Posterior cingulate gyrus (tissue), 11 donors: ENCODE measurements around the gene FADS3.

Experiments
- DNase-seq, 10 donors: peaks; one replicate each; pipeline versions ENCODE4 v3.0.0 to v3.0.0-alpha.2; 2020 to 2021; ENCODE audit warnings: mixed read lengths in 3 of 10
- intact Hi-C: fragments of 100-400 bp; cut with DNase I; formaldehyde crosslinking; loops from one replicate; pipeline ENCODE4 v1.15.1; 2023

FADS3 gene

DNA sequence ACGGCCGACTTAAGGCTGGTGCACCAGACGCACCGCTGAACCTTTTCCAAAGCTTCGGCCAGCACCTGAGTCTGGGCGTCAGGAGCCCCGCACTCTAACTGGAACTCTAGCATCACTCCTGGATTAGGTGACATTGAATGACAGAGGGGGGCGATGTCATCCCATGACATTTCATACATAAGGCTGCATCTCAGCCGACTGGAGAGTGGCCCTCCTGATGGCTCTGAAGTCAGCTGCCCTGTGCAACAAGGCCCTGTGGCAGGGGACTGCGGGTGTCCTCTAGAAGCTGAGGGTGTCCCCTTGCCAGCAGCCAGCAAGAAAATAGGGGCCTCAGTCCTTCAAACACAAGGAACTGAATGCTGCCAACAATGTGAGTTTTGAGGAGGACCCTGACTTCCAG lies 10.1 kb upstream of the FADS3 start:
- intact Hi-C loops = no loop called here
- no peak for DNase-seq

DNA sequence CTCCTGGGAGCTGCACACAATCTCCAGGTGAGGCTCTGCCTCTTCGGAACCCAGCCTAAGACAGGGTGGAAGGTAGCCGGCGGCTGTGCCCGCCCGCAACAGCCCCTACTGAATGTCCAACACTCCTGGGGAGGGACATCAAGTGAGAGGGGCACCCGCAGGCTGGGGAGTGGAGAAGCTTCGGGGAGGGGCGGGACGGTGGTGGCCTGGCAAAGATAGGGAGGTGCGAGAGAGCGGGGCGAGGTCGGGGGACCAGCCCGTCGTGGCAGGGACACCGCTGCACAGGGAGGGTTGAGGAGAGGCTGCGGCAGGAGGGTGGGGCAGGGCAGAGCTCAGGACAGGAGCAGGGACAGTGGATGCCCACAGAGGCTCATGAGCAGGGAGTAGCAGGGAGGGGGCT lies 8.9 kb upstream of the FADS3 start:
- intact Hi-C loops = no loop called here
- peak in 1 of 10 donors; percentile 77 for DNase-seq

DNA sequence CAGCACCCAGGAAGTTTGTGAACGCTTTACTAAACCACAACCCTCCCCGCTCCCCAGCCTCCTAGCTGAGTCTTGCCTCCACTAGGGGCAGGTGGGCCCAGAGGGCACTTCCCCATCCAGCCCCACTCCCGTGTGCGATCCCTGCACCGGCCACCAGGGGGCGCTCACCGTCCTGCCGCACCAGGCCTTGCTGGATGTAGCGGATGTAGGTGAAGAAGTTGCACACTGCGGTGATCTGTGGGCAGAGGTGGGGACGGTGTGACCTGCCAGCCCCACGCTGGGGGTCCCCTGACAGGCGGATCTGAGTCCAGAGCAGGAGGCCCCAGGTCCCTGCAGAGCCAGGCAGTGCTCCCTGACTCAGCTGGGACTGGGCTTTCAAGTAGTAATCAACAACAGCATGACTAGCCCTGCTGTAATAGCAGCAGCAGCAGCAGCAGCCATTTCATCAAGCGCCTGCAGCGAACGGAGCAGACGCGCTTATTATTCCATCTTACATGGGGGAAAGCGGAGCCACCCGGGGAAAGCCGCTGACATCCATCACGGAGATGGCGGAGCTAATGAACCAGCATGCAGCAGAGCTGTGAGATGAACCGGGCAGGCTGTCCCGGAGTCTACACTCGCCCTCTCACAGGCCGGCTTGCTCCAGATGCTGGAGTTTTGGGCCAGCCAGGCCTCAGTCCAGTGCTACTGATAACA lies 7.9 kb upstream of the FADS3 start:
- DNase-seq = peak; percentile 56 to 95 (median 80)
- intact Hi-C loops = loop anchor here (1.0 kb wide), 1 partner anchor 183 kb away; no protein-coding TSS in a partner anchor

DNA sequence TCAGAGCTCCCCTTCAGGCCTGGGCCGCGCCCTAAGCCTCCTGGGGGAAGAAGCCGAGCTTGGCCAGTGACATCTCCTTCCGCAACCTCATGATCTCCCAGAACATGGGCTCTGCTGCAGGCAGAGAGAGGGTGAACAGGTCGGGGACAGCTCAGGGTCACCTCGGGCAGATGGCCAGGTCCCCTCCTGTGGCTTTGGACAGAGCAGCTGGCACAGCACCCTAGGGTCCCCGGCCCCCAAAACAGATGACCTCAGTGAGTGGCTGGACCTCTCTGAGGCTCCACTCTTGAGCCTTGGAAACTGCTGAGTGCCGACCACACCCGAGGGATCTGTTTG lies 6.9 kb upstream of the FADS3 start:
- no peak for DNase-seq
- intact Hi-C loops = no loop called here

DNA sequence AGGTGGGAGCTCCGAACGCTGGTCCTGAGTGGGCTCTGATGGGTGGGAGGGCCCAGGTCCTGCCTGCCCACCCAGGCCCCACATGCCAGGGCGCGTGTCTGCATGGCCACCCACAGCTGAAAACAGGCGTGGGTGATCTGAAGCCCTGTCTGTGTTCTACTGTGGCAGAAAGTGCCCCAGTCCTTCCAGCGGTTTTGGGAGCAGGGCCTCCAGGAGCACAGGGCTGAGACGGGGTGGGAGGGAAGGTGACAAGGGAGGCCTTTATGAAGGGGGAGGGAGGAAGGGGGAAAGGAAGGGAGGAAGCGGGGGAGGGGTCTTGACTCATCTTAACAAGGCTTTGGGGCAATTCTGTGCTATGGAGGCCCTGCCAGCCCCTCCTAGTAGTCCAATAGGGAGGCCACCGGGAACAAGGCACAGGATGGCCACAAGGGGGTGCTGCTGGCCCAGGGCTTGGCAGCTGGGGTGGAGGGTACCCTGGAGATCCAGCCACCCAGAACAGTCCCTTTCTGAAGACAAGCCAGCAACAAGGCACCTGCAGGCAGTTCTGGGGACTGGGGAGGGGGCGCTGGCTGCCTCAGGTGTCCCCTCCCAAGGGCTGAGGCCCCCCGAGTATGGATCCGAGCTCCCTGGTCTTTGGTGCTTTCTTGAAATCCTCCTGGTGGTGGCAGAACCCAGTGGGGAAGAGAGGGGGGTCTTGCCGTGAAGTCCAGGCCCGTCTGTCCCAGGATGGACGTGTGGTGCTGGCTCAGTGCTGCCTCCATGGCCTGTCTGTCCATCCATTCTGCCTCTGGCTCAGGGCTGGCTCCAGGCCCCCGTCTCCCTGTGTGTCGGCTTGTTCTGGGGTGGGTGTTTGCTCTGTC lies 6.3 kb upstream of the FADS3 start:
- intact Hi-C loops = loop anchor here (1.0 kb wide), 2 partner anchors 50 to 211 kb away; no protein-coding TSS in a partner anchor
- DNase-seq = peak; percentile 59 to 97 (median 88)

DNA sequence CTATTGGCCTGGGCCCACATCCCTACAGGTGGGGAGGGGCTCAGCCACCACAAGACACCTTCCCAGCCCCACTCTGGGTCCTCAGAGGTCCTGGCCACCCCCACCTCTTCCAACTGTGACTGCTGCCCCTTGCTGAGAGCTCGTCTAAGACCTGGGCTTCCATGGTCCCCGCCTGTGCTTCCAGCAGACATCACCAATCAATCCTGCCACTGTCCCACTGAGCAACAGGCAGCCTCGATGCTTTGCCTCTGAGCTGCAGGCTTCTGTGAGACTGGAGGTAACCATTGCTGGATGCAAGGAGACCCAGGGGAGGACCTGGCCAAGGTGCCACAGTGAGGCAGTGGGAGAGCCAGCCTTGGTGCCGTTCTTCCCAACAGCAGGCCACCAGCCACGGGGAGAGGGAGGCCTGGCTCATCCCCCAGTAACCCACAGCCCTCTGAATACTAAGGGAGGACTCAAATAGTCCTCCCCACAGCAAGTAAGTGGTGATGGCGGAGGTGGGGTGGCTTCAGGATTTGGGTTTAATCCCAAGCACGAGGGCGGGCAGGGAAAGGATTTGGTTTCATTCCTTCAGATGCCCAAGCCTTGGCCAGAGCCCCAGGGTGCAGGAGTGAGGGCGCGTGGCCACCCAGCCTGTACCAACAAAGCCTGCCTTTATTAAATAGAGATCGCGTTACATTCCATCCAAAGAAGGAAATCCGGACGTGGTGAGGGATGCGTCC lies 5.5 kb upstream of the FADS3 start:
- no peak for DNase-seq
- intact Hi-C loops = loop anchor here (1.0 kb wide), 2 partner anchors 50 to 211 kb away; no protein-coding TSS in a partner anchor

DNA sequence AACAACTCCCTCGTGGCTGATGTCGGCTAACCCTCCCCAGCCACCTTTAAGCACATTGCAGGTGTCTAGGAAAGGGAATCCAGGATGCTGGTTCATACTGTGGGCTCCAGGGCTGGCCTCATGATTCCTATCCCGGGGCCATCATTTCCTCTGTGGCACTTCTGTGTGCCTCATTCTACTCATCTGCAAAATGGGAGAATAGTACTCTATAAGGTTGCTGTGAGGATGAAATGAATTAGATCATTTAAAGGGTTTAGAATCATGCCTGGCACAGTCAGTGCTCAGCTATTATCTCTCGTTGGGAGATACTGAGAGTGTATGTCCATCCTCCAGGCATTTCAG lies 4.3 kb upstream of the FADS3 start:
- DNase-seq = no peak
- intact Hi-C loops = no loop called here

DNA sequence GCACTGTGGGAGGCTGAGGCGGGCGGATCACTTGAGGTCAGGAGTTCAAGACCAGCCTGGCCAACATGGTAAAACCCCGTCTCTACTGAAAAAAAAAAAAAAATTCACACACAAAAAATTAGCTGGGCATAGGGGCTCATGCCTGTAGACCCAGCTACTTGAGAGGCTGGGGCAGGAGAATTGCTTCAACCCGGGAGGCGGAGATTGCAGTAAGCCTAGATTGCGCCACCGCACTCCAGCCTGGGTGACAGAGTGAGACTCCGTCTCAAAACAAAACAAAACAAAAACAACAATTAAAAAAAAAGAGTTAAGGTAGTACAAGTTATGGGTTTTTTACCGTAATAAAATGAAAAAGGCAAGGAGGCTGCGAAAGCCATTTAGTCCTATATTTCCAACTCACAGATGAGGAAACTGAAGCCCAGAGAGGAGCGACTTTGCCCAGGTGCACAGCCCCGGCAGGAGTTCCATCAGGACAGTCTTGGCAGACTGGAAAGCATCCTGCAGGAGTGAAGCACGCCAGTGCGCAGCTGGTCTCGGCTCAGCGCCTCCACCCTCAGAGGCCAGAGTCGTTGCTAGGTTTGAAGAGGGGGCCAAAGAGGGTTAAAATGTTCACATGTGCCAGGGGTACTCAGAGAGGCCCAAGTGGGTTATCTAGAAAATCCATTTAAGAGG lies 3.8 kb upstream of the FADS3 start:
- intact Hi-C loops = no loop called here

DNA sequence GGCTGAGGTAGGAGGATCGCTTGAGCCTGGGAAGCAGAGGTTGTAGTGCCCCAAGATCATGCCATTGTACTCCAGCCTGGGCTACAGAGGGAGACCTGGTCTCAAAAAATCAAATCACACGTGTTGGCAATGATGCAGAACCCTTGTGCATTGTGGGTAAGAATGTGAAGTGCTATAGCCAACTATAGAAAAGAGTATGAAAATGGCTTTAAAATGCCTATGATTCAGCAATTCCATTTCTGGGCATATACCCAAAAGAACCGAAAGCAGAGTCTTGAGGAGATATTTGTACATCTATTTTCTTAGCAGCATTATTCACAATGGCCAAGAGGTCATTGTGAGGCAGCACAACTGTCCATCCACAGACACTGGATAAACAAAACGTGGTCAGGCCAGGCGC lies 2.6 kb upstream of the FADS3 start:
- DNase-seq = no peak
- intact Hi-C loops = loop anchor here (5.0 kb wide), 1 partner anchor 77 kb away; the partner anchor contains the start of gene FADS1

More for the DNA sequence above, 3.8 kb upstream of the FADS3 start:
- no peak for DNase-seq

DNA sequence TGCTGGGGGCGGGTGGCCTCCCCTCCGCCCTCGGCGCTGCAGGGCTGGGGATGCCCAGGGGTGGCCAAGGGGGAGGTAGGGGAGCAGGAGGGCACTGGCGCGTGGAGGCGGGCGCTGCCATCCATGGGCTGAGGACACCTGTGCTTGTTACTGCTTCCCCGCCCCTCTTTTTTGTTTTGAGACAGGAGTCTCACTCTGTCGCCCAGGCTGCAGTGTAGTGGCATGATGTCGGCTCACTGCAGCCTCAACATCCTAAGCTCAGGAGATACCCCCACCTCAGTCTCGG lies 683 bp upstream of the FADS3 start:
- intact Hi-C loops = loop anchor here (1.0 to 5.0 kb wide), 2 partner anchors 75 to 94 kb away; partner anchors contain the start of gene FADS1
- DNase-seq = no peak

DNA sequence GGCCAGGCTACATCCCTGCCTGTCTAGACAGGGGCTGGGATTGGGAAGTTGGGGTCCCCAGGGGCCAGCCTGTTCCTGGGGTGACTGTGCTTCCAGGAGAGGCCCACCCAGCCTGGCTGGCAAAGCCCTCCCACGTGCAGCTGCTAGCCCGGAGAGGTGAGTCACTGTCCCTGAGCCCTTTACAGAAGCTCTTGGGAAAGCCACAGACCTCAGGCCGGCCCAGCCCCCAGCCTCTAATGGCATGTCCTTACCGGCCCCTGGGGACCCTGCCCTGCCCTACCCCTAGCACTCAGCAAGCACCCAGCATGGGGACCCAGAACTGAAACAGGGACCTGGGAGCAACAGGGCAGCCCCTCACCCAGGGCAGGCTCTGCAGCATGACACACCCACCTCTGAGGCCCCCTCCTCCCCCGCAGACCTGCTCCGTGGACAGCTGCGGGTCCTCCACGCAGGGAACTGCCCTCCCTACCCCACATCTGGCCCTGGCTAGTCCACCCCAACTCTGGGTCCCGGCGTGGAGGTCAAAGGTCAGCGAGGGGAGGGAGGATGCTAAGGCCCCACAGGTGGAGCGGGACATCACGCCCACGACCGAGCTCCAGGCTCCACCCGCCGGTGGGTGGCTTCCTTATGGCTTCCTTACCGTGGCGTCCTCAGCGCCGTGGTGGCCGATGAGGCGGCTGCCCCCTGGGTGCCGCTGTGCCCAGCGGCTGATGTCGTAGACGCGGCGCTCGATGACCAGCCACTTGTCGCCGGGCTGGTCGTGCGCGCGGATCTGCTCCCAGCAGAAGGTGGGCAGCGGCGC lies 615 bp downstream of the FADS3 start:
- DNase-seq = peak in 2 of 10 donors; percentile 37 to 80
- intact Hi-C loops = loop anchor here (5.0 kb wide), 1 partner anchor 73 kb away; the partner anchor contains the start of gene FADS1

DNA sequence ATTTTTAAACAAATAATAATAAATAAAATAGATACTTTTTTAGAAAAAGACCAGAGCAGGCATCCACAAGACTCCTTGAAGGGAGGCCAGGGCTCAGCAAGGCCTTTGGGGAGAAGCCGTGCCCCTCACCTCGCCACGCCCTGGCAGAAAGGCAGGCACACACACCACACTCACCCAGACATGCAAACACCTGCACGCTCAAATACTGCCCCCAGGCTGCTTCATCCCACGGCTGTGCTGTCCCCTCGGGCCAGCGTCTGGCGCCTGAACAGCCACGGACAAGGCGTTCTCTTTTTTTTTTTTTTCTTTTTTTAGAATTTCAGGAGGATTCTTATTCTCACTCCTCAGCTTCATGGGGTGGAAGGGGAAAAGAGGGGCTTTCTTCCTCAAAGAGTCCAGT lies 1.5 kb downstream of the FADS3 start:
- no peak for DNase-seq
- intact Hi-C loops = loop anchor here (5.0 kb wide), 1 partner anchor 73 kb away; the partner anchor contains the start of gene FADS1

DNA sequence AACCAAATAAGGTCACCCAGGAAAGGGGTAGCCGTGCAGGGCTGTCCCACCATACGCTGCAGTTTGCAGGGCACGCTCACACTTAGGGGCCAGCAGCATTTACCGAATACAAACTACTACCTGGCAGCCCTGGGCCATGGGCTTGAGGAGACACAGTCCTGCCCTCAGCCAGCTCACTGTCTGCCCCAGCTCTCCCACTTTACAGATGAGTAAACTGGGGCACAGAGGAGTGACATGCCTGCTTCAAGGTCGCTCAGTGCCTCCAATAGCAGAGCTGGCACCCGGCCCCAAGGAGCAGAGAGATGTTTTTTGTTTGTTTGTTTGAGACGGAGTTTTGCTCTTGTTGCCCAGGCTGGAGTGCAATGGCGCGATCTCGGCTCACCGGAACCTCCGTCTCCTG lies 2.8 kb downstream of the FADS3 start:
- DNase-seq = no peak
- intact Hi-C loops = no loop called here

DNA sequence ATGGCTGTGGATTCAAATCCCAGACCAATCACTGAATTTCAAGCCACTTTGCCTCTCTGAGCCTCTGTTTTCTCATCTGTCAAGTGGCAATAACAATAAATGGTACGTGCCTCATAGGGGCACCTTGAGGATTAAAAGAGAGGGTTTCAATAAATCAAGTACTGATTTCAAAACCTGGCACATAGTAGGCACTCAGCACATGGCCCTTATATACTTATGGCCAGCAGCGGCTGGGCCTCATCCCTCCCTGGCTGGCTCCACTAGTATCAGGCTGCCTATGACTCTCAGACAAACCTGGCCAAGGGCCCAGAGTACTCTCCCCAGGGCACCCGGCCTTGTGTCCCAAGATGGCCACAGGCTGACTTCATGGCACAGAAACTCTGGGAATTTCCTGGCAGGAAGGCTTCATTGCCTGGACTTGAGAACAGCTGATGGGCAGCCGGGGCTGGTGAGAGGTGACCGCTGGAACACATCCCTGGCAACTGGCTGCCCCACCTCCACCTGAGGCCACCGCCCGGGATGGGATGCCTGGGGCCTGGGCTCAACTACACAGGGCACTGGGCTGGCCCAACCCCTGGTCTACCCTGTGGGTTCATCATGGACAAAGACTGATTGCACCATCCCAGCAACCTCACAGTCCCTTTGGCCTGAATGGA lies 3.4 kb downstream of the FADS3 start:
- intact Hi-C loops = no loop called here
- DNase-seq = no peak

DNA sequence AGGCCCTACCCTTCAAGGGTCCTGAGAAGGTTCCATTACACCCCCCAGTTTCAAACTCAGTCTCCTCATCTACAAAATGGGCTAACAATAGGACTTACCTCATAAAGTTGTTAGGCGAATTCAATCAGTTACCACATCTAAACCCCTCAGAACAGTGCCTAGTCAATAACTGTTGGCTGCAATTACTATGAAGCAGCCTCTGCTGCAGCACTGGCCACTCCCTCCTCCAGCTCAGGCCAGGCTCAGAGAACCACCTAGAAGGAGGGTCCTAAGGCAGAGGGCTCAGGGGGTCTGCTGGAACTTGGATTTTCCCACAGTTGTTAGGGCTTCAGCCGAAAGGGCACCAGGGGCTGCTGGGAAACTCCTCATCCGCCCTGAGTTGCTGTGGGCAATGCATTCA lies 4.7 kb downstream of the FADS3 start:
- intact Hi-C loops = no loop called here
- DNase-seq = no peak

DNA sequence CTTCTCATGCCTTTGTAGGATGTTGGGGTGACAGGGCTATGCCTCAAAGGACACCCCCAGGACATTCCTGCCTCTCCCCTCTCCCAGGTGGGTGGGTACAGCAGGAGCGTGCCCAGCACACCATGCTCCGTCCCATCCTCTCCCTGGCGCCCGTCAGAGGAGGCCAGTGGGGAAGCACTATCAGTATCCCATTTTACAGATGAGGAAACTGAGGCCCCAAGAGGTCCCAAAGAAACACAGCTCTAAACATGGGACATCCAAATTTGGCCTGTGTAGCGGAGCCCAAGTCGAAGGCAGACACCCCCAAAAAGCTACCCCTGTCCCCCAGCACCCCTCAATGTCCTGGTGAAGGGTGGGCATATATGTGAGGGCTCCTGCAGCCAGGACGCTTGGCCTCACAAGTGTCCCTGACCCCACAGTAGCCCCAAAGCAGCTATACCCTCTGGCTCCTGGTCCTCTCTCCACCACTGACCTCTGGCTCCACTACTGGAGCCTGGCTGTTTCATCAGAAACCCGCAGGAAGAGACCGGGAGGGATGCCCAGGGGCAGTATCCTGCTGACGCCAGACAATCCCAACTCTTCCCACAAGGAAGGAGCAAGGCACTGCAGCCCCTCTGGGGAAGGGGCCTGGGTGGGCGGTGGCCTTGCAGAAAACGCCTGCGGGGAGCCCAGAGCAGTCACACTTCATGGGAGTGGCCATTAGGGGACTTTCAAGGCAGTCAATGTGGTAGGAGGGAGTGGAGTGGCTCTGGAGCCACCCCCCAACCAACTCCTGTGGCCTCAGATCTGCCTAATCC lies 5.4 kb downstream of the FADS3 start:
- intact Hi-C loops = no loop called here

DNA sequence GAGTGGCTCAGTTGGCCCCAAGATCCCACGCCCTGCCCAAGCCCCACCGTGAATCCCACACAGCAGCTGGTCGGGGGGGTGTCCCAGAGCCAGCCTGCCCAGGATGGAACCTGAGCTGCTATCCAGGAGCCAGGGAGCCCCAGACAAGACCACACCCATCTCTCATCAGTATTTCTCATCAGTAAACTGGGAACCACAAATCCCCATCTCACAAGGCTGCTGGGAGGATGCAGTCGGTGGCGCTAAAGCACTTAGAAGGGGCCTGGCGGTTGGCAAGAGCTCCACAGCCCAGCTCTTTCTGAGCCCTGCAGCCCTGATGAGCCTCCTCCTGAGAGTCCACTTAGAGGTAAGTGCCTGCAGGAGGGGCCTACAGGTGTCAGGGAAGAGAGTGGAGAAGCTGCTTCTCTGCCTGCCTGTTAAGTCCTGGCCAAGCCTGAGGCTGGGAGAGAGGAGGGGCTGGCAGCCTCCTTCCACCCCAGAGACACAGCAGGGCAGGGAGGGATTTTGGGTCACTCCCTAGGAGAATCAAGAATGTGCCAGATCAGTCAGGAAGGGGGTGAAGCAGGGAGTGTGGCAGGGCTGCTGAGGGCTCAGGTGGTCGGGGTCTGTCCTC lies 6.1 kb downstream of the FADS3 start:
- no peak for DNase-seq
- intact Hi-C loops = no loop called here

More for the DNA sequence above, 5.4 kb downstream of the FADS3 start:
- no peak for DNase-seq

DNA sequence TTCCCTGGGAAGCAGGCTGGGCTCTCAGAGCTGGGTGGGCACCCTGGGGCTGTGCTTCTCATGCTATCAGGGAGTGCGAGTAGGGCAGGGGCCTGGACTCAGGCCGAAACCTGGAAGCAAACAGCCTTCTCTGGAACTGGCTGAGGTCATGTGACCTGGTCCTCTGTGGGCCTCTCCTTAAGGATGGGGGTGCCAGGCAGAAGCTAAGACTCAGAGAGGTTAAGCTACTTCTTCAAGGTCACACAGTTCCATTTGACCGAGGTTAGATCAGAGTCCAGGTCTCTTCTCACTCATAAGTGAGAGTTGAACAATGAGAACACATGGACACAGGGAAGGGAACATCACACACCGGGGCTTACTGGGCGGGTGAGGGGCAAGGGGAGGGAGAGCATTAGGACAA lies 7.4 kb downstream of the FADS3 start:
- intact Hi-C loops = no loop called here
- no peak for DNase-seq
